ENCODE measurements around the gene PSMC3IP. TPM values are rescaled to one million over a fixed set of nuclear protein-coding genes. Genes with fewer than 3 reads are reported as not detected.

The PSMC3IP gene
- total RNA-seq, 3 donors from 2014 or later = 1.9 to 6.4 (median 3.1) TPM

DNA sequence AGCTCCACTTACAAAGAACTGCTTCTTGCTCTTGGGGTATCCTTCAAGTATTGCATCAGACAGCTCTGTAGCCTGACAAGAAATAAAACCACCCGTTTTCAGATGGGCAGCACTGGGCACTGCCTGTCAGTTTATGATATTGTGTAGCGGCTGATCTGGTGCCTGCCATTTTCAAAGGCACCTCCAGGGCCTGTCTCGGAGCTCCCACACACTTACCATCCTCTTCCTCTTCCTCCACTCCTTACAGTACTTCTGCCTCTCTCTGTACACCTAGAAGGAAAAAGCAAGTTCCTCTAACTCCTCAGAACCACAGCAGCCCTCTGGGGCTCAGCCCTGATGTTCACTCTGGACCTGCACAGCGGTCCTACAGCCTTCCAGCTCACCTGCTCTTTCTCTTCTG, 4.4 kb downstream of the PSMC3IP start:
- ATAC-seq (no peak), DNase-seq (peak in 1 of 3 donors; percentile 6)
- TF ChIP-seq, protein P1, sequence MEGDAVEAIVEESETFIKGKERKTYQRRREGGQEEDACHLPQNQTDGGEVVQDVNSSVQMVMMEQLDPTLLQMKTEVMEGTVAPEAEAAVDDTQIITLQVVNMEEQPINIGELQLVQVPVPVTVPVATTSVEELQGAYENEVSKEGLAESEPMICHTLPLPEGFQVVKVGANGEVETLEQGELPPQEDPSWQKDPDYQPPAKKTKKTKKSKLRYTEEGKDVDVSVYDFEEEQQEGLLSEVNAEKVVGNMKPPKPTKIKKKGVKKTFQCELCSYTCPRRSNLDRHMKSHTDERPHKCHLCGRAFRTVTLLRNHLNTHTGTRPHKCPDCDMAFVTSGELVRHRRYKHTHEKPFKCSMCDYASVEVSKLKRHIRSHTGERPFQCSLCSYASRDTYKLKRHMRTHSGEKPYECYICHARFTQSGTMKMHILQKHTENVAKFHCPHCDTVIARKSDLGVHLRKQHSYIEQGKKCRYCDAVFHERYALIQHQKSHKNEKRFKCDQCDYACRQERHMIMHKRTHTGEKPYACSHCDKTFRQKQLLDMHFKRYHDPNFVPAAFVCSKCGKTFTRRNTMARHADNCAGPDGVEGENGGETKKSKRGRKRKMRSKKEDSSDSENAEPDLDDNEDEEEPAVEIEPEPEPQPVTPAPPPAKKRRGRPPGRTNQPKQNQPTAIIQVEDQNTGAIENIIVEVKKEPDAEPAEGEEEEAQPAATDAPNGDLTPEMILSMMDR (IDR thresholded peaks at IDR 0.05) = no peak
- Histone ChIP-seq H3K36me3 (ENCODE audit: low read depth) (peaks cover 20% of the 10 kb centered on the region), H3K4me1 (ENCODE audit: low read depth) (peaks cover 20% of the 10 kb centered on the region), H3K9me3 (no peaks in the 10 kb centered on the region), H3K4me3 (no peak overlapping the region)
- intact Hi-C loops (cut with DNase I, micrococcal nuclease) = loop anchor here in 1 of 2 donors (10.0 kb wide), 1 partner anchor 102 kb away; the partner anchor contains the start of gene PLEKHH3

DNA sequence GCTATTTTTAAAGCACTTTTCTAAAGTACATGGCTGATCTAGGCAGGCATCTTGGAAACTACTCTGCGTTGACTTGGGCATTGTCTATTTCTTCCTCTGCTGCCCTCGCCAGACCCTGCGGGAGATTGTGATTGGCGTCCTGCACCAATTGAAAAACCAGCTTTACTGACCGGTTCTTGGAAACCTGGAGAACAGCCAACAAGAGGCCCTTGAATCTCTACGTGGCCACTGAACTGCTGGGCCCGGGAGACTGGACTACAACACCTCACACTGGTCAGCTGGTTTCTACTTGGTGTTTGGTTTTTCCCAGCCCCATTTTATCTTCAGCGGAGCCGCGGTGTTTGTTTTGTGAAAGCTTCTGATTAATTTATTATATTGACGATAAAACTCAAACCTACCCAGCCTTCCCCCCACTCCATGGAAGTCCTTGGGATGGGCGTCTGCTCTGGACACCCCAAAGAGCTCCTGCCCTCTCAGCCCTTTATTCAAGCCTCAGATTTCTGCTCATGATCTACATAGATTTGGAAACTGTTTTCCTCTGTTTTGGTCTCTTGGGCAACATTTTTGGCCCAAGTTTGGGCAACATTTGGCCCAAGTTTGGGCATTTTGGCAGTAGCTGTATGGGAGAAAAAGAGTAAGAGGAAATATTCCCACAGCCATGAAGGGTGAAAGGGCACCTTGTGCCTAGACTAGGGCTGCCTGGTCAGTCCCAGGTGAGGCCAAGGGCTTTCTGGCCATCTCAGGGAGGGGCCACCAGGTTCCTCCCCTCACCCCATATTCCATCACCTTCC, 5.9 kb downstream of the PSMC3IP start:
- peak in 1 of 3 donors; percentile 1 for DNase-seq
- TF ChIP-seq, protein P1 (IDR thresholded peaks at IDR 0.05) = no peak
- H3K9me3 ChIP-seq = no peaks in the 10 kb centered on the region
- H3K4me3 ChIP-seq = no peak overlapping the region
- H3K4me1 ChIP-seq (ENCODE audit: low read depth) = peaks cover 20% of the 10 kb centered on the region
- intact Hi-C loops (cut with DNase I, micrococcal nuclease) = loop anchor here in 1 of 2 donors (10.0 kb wide), 1 partner anchor 103 kb away; the partner anchor contains the start of gene PLEKHH3
- ATAC-seq = no peak
- H3K36me3 ChIP-seq (ENCODE audit: low read depth) = peaks cover 20% of the 10 kb centered on the region

DNA sequence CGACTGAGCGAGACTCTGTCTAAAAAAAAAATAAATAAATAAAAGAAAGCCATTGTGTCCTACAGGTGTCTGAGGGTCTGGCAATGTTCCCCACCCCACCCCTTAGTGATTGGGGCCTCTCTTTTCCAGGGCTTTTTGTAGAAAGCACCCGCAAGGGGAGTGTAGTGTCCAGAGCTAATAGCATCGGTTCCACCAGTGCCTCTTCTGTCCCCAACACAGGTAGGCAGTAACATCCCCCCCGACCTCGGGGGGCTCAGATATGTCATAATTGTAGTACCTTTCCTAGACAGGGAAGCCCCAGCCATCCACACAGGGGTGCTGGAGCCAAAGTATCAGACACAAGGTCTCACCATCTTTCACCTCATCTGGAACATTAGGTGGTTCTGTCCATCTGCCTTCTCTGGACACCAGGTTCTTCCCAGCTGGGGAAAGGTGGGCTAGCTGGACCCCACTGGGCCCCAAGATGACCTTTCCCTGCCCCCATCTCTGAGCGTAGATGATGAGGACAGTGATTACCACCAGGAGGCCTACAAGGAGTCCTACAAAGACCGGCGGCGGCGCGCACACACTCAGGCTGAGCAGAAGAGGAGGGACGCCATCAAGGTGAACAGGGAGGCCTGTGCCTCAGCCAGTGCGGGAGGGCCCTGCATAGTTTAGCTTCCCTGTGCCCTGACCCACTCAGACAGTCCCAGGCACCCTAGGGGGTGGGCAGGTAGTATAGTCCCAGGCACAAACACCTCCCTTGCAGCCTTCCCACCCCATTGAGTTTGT, 9.0 kb downstream of the PSMC3IP start:
- intact Hi-C loops (cut with DNase I, micrococcal nuclease) = no loop called here
- no peaks in the 10 kb centered on the region for H3K9me3 ChIP-seq
- H3K4me1 ChIP-seq (ENCODE audit: low read depth) = peaks cover 33% of the 10 kb centered on the region
- no peak for ATAC-seq
- H3K4me3 ChIP-seq = no peak overlapping the region
- DNase-seq = peak in 1 of 3 donors; percentile 21
- TF ChIP-seq, protein P1 (IDR thresholded peaks at IDR 0.05) = no peak
- H3K36me3 ChIP-seq (ENCODE audit: low read depth) = peaks cover 16% of the 10 kb centered on the region

DNA sequence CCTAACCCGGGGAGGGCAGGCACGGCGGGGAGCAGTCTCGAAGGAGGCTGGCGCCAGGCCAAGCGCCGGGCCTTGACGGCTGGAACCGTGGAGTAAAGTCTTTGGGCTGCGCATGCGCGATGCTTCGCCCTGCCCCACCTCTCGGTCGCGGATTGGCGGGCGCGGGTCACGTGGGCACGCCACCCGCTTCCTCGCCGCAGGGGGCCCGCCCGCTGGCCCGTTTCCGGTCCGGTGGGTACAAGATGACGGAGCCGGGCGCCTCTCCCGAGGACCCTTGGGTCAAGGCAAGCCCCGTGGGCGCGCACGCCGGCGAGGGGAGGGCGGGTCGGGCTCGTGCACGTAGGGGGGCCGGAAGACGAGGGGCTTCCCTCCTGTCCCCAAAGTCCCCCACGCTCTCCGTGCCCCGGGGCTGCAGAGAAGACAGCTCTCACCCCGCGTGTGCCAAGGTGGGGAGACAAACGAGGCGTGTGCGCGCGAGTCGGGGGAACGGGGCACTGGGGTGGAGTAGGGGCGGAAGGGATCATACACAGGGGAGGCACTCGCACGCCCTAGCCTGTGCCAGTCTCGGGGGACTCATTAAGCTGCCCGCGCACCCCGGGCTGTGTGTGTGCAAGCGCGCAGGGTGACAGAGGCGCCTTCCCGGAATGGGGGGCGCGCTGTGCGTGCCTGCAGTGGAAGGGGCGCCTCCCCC, 10.5 kb downstream of the PSMC3IP start, which contains the start of gene MLX:
MLX (plus strand) TSS at position 218 of the 691 bp plus-strand sequence; CDS start at position 243, 25 bp downstream.
- H3K36me3 ChIP-seq (ENCODE audit: low read depth) = peaks cover 4% of the 10 kb centered on the region
- intact Hi-C loops (cut with DNase I, micrococcal nuclease) = no loop called here
- no peaks in the 10 kb centered on the region for H3K9me3 ChIP-seq
- ATAC-seq = peak; percentile 83
- peak; percentile 95 to 97 (median 96) for DNase-seq
- peaks cover 40% of the 10 kb centered on the region for H3K4me1 ChIP-seq (ENCODE audit: low read depth)
- peak within 1 kb of the TSS; percentile 84 for H3K4me3 ChIP-seq
- TF ChIP-seq, protein P1 (IDR thresholded peaks at IDR 0.05) = no peak

DNA sequence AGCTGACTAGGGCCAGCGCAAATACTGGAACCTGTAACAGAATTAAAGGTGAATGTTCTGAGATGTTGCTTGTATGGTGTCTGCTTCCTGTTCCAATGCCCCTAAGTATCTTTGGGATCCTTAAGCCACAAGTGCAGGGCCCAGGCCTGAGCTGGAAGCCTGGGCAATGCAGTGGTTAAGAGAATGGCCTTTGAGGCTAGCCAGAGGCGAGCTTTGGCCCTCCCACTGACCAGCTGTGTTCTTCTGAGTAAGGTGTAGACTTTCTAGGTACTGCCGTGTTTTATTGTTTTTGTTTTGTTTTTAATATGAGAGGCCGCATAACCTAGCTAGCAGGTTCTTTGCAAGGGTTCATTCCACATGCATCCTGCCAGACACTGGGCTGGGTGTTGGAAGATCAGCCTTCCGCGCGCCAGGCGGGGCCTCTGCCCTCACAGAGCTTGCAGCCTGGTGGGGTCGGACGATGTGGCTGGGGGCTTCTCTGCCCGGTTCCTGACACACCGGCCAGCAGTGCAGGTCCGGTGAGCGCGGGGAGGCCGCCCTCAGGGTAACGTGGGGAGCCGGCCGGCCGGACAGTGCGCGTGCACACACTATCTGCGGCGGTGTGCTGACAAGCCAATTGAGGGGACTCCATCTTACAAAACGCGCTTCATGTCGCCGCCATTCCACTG, 11.2 kb downstream of the PSMC3IP start:
- intact Hi-C loops (cut with DNase I, micrococcal nuclease) = no loop called here
- DNase-seq (no peak), ATAC-seq (no peak)

More for the DNA sequence above, 11.2 kb downstream of the PSMC3IP start:
- H3K4me1 ChIP-seq (ENCODE audit: low read depth) = peaks cover 40% of the 10 kb centered on the region
- H3K9me3 ChIP-seq = no peaks in the 10 kb centered on the region
- no peaks in the 10 kb centered on the region for H3K36me3 ChIP-seq (ENCODE audit: low read depth)
- H3K4me3 ChIP-seq = no peak overlapping the region
- TF ChIP-seq, protein P1 (IDR thresholded peaks at IDR 0.05) = no peak
